Measurements from ENCODE around the gene AKR1C1. TPM values are rescaled to one million over a fixed set of nuclear protein-coding genes. Genes with fewer than 3 reads are reported as not detected.
"Not testable (repeated sequence)": the region's sequence is repeated elsewhere in the genome, so short reads cannot be mapped to it uniquely, and the experiment has no call there.

Gene AKR1C1
- total and polyA plus RNA-seq, 4 donors, result 7.9 to 55.1 (median 45.2) TPM

DNA sequence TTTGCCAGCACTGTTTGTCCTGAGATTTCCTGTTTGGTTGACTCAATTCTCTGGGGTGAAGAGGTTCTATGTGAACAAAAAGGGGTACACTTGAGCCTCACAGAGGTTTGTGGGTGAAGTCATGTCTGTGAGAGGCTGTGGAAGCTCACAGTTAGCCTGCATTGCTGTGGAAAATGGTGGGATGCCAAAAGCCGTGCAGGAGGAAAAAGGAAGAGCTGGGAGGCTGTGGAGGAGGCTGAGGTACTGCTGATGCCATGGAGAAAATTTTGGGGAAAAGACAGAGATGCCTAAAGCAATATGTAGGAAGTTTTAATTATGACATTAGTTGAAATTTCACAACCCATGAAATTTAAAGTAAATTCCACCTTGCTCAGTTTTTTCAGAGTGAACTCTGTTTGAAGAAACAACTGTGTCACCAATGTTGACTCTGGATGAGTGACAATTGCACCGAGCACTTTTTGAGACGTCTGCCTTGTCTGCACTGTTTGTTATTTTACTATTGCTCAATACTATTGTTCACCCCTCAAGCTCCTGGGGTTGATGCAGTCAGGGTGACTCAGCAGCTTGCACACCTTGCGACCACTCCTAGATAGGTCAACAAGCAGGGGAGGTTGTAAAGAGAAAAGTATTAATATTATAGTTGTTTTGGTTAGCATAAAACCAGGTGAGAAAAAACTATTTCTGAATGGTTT lies 45.8 kb downstream of the AKR1C1 start:
- not testable (repeated sequence) for H3K27me3 ChIP-seq (ENCODE audit: control insufficient read depth in 3 of 3, insufficient read depth in 3 of 3, low read length in 2 of 3); H3K4me3 ChIP-seq; H3K27ac ChIP-seq (ENCODE audit: low read depth in 1 of 2, low read length in 1 of 2); H3K9me3 ChIP-seq (ENCODE audit: control insufficient read depth in 4 of 4, insufficient read depth in 3 of 4, low read length in 3 of 4); H3K4me1 ChIP-seq (ENCODE audit: control insufficient read depth in 5 of 5, insufficient read depth in 5 of 5, low read length in 5 of 5); H3K9ac ChIP-seq (ENCODE audit: insufficient read depth in 1 of 2, low read length in 2 of 2); ATAC-seq (ENCODE audit: insufficient read depth, low FRiP score); DNase-seq; H3K36me3 ChIP-seq (ENCODE audit: control insufficient read depth in 4 of 4, insufficient read depth in 4 of 4, low read length in 4 of 4)
- WGBS, 2 donors, result 53 to 67% methylated on average over 4 of the region's 4 CpGs

DNA sequence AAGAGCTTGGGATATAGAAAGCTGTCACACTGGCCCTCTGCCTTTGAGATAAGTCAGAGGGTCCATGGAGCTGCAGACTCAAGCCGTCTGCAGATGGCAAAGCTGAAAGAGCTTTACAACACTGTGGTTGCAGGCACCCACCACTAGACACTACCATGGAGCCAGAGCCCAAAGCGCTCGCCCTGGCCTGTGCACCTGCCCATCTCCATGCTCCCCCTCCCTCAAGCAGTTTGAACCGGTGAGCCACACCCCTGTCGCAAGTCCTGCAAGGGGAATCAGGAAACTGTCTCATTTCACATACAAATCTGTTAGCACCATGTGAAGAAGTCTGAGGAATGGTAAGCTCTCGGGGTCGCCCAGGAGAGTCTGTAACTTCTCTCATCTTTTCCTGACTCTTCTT lies 46.8 kb downstream of the AKR1C1 start:
- not testable (repeated sequence) for H3K9ac ChIP-seq (ENCODE audit: insufficient read depth in 1 of 2, low read length in 2 of 2); ATAC-seq (ENCODE audit: insufficient read depth, low FRiP score); H3K4me1 ChIP-seq (ENCODE audit: control insufficient read depth in 5 of 5, insufficient read depth in 5 of 5, low read length in 5 of 5); DNase-seq; H3K27me3 ChIP-seq (ENCODE audit: control insufficient read depth in 3 of 3, insufficient read depth in 3 of 3, low read length in 2 of 3); H3K9me3 ChIP-seq (ENCODE audit: control insufficient read depth in 4 of 4, insufficient read depth in 3 of 4, low read length in 3 of 4); H3K36me3 ChIP-seq (ENCODE audit: control insufficient read depth in 4 of 4, insufficient read depth in 4 of 4, low read length in 4 of 4); H3K4me3 ChIP-seq; H3K27ac ChIP-seq (ENCODE audit: low read depth in 1 of 2, low read length in 1 of 2)
- 69 to 81% methylated on average over 5 to 6 of the region's 7 CpGs for WGBS, 2 donors

GRCh38 chr10:5011392-5011791 lies 48.2 kb downstream of the AKR1C1 start:
- not testable (repeated sequence) for ATAC-seq (ENCODE audit: insufficient read depth, low FRiP score); H3K36me3 ChIP-seq (ENCODE audit: control insufficient read depth in 4 of 4, insufficient read depth in 4 of 4, low read length in 4 of 4); H3K9ac ChIP-seq (ENCODE audit: insufficient read depth in 1 of 2, low read length in 2 of 2); H3K9me3 ChIP-seq (ENCODE audit: control insufficient read depth in 4 of 4, insufficient read depth in 3 of 4, low read length in 3 of 4); H3K27ac ChIP-seq (ENCODE audit: low read depth in 1 of 2, low read length in 1 of 2); H3K27me3 ChIP-seq (ENCODE audit: control insufficient read depth in 3 of 3, insufficient read depth in 3 of 3, low read length in 2 of 3); H3K4me3 ChIP-seq; DNase-seq; H3K4me1 ChIP-seq (ENCODE audit: control insufficient read depth in 5 of 5, insufficient read depth in 5 of 5, low read length in 5 of 5)
- 92 to 98% methylated on average over 2 of the region's 2 CpGs for WGBS, 2 donors

DNA sequence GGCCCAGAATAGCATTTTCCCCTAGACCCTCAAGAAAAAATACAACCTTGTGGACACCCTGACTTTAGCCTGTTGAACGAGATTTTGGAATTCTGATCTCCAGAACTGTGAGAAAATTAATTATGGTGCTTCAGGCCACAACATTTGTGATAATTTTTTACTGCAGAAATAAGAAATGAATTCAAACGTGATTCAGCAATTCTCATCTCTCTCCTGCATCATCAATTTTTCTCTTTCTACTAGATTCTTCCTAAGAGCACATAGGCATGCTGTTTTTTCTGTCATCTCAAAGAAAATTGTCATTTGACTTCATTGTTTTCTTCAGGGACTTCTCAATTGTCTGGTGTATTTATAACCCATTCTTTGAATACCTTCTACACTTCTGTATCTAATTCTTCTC lies 49.4 kb downstream of the AKR1C1 start:
- WGBS, 2 donors, result 69 to 84% methylated on average over 2 of the region's 2 CpGs
- ATAC-seq (ENCODE audit: insufficient read depth, low FRiP score) (no peak), DNase-seq (no peak)
- no peaks in the 10 kb centered on the region for H3K27me3 ChIP-seq (ENCODE audit: control insufficient read depth in 3 of 3, insufficient read depth in 3 of 3, low read length in 2 of 3)
- TF ChIP-seq, protein P1, sequence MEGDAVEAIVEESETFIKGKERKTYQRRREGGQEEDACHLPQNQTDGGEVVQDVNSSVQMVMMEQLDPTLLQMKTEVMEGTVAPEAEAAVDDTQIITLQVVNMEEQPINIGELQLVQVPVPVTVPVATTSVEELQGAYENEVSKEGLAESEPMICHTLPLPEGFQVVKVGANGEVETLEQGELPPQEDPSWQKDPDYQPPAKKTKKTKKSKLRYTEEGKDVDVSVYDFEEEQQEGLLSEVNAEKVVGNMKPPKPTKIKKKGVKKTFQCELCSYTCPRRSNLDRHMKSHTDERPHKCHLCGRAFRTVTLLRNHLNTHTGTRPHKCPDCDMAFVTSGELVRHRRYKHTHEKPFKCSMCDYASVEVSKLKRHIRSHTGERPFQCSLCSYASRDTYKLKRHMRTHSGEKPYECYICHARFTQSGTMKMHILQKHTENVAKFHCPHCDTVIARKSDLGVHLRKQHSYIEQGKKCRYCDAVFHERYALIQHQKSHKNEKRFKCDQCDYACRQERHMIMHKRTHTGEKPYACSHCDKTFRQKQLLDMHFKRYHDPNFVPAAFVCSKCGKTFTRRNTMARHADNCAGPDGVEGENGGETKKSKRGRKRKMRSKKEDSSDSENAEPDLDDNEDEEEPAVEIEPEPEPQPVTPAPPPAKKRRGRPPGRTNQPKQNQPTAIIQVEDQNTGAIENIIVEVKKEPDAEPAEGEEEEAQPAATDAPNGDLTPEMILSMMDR (IDR thresholded peaks at IDR 0.05; ENCODE audit: control extremely low read depth, extremely low read depth), result no peak
- no peak overlapping the region for H3K9ac ChIP-seq (ENCODE audit: insufficient read depth in 1 of 2, low read length in 2 of 2)
- H3K4me3 ChIP-seq, result no peak overlapping the region
- H3K36me3 ChIP-seq (ENCODE audit: control insufficient read depth in 4 of 4, insufficient read depth in 4 of 4, low read length in 4 of 4), result no peaks in the 10 kb centered on the region
- H3K27ac ChIP-seq (ENCODE audit: low read depth in 1 of 2, low read length in 1 of 2), result no peak overlapping the region
- H3K4me1 ChIP-seq (ENCODE audit: control insufficient read depth in 5 of 5, insufficient read depth in 5 of 5, low read length in 5 of 5), result peaks cover 0 to 1% (median 0%) of the 10 kb centered on the region in 5 donors
- no peaks in the 10 kb centered on the region for H3K9me3 ChIP-seq (ENCODE audit: control insufficient read depth in 4 of 4, insufficient read depth in 3 of 4, low read length in 3 of 4)

GRCh38 chr10:5013385-5013784 lies 50.2 kb downstream of the AKR1C1 start:
- no peak overlapping the region for H3K4me3 ChIP-seq
- 70 to 71% methylated on average over 1 of the region's 1 CpG for WGBS, 2 donors
- H3K27ac ChIP-seq (ENCODE audit: low read depth in 1 of 2, low read length in 1 of 2), result no peak overlapping the region
- ATAC-seq (ENCODE audit: insufficient read depth, low FRiP score) (no peak), DNase-seq (no peak)
- H3K36me3 ChIP-seq (ENCODE audit: control insufficient read depth in 4 of 4, insufficient read depth in 4 of 4, low read length in 4 of 4), result no peaks in the 10 kb centered on the region
- no peak overlapping the region for H3K9ac ChIP-seq (ENCODE audit: insufficient read depth in 1 of 2, low read length in 2 of 2)
- H3K27me3 ChIP-seq (ENCODE audit: control insufficient read depth in 3 of 3, insufficient read depth in 3 of 3, low read length in 2 of 3), result no peaks in the 10 kb centered on the region
- H3K4me1 ChIP-seq (ENCODE audit: control insufficient read depth in 5 of 5, insufficient read depth in 5 of 5, low read length in 5 of 5), result peaks cover 0 to 2% (median 0%) of the 10 kb centered on the region in 5 donors
- H3K9me3 ChIP-seq (ENCODE audit: control insufficient read depth in 4 of 4, insufficient read depth in 3 of 4, low read length in 3 of 4), result no peaks in the 10 kb centered on the region
- TF ChIP-seq, protein P1 (IDR thresholded peaks at IDR 0.05; ENCODE audit: control extremely low read depth, extremely low read depth), result no peak

DNA sequence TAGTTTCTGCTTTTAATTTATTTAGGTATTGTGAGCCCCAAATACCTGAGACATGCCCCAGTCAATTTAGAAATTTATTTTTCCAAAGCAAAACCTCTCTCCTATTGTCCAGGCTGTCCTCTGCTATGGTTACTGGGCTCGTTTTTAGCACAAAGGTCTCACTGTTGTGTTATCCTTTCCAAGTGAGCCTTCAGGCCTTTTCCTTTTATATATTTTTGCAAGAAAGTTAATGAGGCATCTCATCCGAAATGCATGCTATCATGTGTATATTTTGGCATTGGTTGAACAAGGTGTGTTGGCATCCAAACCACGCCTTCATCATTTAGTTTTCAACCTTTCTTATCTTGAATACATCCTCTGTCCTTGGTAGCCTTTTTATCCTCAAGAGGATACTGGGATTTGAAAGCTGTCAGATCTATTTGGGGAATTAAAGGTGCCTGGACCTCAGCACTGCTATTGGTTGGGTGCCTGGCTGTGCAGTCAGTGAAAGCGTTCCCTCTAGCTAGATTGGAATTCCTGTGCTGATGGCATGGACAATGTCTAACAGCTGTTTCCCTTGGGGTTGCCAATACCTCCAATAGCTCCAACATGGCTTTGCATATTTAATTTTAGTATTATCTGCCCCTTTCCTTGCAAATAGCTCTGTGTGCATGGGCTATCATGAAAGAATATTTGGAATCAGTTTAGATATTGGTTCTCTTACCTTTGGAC lies 51.1 kb downstream of the AKR1C1 start:
- H3K9me3 ChIP-seq (ENCODE audit: control insufficient read depth in 4 of 4, insufficient read depth in 3 of 4, low read length in 3 of 4); H3K27ac ChIP-seq (ENCODE audit: low read depth in 1 of 2, low read length in 1 of 2); H3K9ac ChIP-seq (ENCODE audit: insufficient read depth in 1 of 2, low read length in 2 of 2); ATAC-seq (ENCODE audit: insufficient read depth, low FRiP score); H3K36me3 ChIP-seq (ENCODE audit: control insufficient read depth in 4 of 4, insufficient read depth in 4 of 4, low read length in 4 of 4); H3K4me3 ChIP-seq; DNase-seq; H3K27me3 ChIP-seq (ENCODE audit: control insufficient read depth in 3 of 3, insufficient read depth in 3 of 3, low read length in 2 of 3); H3K4me1 ChIP-seq (ENCODE audit: control insufficient read depth in 5 of 5, insufficient read depth in 5 of 5, low read length in 5 of 5): not testable (repeated sequence)
- 76 to 78% methylated on average over 4 of the region's 4 CpGs for WGBS, 2 donors
